Mucosa of stomach (tissue), 1 donor: ENCODE measurements around the gene EPG5.

Source experiments
- H3K27me3 ChIP-seq: one replicate; pipeline ENCODE4 v1.7.0; 2013; ENCODE audit warnings: mild to moderate bottlenecking, low read length; ENCODE audit not compliant: control insufficient read depth, insufficient read depth
- H3K36me3 ChIP-seq: one replicate; pipeline ENCODE4 v1.7.0; 2013; ENCODE audit warnings: low read length; ENCODE audit not compliant: control insufficient read depth, insufficient read depth
- H3K4me1 ChIP-seq: one replicate; pipeline ENCODE4 v1.7.0; 2013; ENCODE audit warnings: mild to moderate bottlenecking, low read length; ENCODE audit not compliant: control insufficient read depth, insufficient read depth
- H3K4me3 ChIP-seq: one replicate; pipeline ENCODE4 v1.7.0; 2013; ENCODE audit warnings: low read length
- H3K9ac ChIP-seq: one replicate; pipeline ENCODE4 v1.7.0; 2013; ENCODE audit warnings: mild to moderate bottlenecking, low read length, moderate library complexity
- H3K9me3 ChIP-seq: one replicate; pipeline ENCODE4 v1.7.0; 2013; ENCODE audit warnings: mild to moderate bottlenecking, low read length, moderate library complexity; ENCODE audit not compliant: control insufficient read depth
- donor health status: Pancreatic carcinoma.

EPG5 gene

DNA sequence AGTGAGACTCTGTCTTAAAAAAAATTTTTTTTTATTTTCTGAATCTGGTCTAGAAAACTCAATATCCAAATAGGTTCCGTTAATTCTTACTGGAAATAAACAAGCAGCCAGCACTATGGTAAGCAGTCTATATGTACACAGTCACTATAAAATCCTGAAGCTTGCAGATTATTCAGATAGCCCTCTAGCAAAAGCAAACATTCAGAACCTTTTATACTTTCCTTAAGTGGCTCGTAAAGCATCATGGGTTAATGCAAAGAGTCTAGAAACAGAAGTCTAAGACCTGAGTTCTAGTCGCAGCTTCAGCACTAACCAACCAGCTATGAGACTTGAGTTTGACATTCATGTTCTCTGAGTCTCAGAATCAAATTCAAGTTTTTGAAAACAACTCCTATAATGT is 89.7 kb downstream of the EPG5 start:
- Histone ChIP-seq H3K9ac (no peak overlapping the region), H3K27me3 (no peaks in the 10 kb centered on the region), H3K4me1 (no peaks in the 10 kb centered on the region), H3K4me3 (no peak overlapping the region), H3K9me3 (no peaks in the 10 kb centered on the region), H3K36me3 (no peaks in the 10 kb centered on the region)

DNA sequence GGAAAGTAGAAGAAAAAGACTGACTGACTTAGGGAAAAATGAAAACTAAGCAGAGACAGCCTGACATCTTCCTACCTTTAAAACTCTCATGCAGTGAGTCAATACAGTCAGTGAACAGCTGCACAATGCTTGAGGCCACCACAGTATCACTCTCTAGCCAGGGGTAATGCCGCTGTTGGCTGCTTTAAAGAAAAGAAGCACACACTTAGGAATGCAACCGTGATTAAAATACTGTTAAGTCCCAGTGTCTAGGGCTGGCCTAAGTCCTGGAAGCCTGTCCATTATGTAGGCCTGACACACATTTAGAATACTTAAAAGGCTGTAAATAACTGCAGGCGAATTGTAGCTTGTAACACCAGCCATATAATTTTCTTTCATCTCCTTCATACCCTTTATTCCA is 91.0 kb downstream of the EPG5 start:
- Histone ChIP-seq H3K9me3 (no peaks in the 10 kb centered on the region), H3K4me1 (no peaks in the 10 kb centered on the region), H3K9ac (no peak overlapping the region), H3K36me3 (no peaks in the 10 kb centered on the region), H3K27me3 (no peaks in the 10 kb centered on the region), H3K4me3 (no peak overlapping the region)

DNA sequence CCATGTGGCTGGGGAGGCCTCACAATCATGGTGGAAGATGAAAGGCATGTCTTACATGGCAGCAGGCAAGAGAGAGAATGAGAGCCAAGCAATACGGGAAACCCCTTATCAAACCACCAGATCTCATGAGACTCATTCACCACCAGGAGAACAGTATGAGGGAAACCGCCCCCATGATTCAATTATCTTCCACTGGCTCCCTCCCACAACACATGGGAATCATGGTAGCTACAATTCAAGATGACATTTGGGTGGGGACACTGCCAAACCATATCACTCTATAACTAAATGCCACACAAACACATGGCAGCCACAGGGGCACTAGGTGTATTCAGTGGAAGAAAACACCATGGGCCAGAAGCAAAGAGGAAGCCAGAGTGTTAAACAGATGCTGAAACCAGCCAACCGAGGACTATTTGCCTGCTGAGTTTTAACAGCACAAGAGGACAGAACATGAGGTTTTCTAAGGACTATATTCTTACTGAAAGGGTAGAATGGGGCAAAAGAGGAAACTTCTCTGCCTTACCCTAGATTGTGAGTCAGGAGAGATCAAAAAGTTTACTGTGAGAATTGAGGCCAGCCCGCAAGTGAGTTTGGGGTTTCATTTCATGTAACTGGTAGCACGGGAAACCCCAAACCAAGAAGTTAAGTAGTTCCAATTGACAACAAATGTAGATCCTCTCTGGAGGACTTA is 92.5 kb downstream of the EPG5 start:
- no peaks in the 10 kb centered on the region for H3K4me1 ChIP-seq
- H3K4me3 ChIP-seq: no peak overlapping the region
- no peak overlapping the region for H3K9ac ChIP-seq
- no peaks in the 10 kb centered on the region for H3K27me3 ChIP-seq
- H3K9me3 ChIP-seq: no peaks in the 10 kb centered on the region
- H3K36me3 ChIP-seq: no peaks in the 10 kb centered on the region

DNA sequence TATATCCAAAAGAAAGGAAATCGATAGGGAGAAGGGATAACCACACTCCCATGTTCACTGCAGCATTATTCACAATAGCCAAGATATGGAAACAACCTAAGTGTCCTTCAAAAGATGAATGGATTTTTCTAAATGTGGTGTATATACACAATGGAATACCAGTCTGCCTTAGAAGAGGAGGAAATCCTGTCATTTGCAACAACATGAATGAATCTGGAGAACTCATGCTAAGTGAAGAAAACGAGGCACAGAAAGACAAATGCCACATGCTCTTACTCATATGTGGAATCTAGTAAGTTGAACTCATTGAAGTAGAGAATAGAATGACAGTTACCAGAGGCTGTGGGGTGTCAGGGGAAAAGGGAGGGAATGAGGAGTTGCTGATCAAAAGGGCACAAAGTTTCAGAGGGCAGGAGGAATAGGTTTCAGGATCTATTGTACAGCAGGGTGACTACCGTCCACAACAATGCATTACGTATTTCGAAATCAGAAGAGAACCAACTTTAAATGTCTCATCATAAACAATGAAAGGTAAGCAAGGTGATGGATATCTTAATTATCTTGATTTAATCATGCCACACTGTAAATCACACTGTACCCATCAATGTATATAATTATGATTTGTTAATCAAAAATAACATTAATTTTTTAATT is 95.6 kb downstream of the EPG5 start:
- Histone ChIP-seq H3K4me1 (no peaks in the 10 kb centered on the region), H3K27me3 (no peaks in the 10 kb centered on the region), H3K9me3 (no peaks in the 10 kb centered on the region), H3K36me3 (peaks cover 3% of the 10 kb centered on the region), H3K9ac (no peak overlapping the region), H3K4me3 (no peak overlapping the region)

DNA sequence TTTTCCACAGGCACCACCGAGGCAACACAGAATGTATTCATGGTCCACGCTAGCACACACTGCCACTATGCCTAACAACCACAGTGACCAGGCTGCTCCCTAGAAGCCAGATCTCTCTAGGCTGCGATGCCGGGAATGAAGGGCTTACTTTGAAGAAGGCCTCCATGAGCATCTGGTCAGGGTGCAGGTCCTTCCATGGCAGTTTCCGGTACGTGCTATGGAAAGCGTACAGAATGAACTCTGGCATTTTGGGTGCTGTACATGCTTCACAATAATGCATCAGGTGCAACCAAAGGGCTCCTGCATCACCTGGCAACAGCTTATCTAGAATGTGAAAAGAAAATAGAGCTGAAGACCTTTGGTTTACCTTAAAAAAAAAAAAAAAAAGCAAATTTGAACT is 96.7 kb downstream of the EPG5 start:
- Histone ChIP-seq H3K27me3 (no peaks in the 10 kb centered on the region), H3K9ac (no peak overlapping the region), H3K4me1 (no peaks in the 10 kb centered on the region), H3K4me3 (no peak overlapping the region), H3K9me3 (no peaks in the 10 kb centered on the region), H3K36me3 (peaks cover 11% of the 10 kb centered on the region)

DNA sequence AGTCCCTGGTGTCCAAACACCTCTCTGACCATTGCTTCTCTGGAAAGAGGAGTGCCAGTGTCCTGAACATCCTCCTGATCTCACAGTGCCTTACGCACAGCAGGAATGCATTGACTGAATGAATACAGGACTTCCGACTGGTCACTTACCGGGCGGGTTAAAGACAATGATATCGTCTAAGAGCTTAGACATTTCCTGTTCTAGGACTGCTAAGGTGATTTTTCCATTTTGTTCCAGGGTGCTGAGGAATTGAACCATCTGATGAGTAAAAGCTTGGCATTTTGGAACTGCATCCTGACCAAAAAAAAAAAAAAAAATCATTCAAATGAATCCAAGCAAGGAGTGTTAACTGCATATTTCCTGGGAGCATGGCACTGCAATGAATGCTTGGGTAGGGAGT is 101.7 kb downstream of the EPG5 start:
- H3K9ac ChIP-seq: no peak overlapping the region
- H3K9me3 ChIP-seq: no peaks in the 10 kb centered on the region
- peaks cover 17% of the 10 kb centered on the region for H3K36me3 ChIP-seq
- H3K27me3 ChIP-seq: no peaks in the 10 kb centered on the region
- no peak overlapping the region for H3K4me3 ChIP-seq
- H3K4me1 ChIP-seq: no peaks in the 10 kb centered on the region

DNA sequence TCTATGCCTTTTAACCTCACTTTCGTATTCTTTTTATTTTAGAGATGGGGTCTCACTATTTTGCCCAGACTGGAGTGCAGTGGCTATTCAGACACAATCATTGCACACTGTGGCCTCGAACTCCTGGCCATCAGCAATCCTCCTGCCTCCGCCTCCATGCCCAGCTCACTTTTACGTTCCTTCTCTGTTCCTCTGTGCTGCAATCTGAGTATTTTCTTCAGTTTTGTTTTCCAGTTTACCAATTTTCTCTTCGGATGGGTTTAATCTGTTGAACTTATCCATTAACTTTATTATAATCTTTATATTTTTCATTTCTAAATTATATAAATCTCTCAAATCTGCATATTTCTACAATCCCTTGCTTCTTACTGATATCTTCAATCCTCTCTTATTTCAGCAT is 103.0 kb downstream of the EPG5 start:
- no peaks in the 10 kb centered on the region for H3K9me3 ChIP-seq
- peaks cover 17% of the 10 kb centered on the region for H3K36me3 ChIP-seq
- H3K4me1 ChIP-seq: no peaks in the 10 kb centered on the region
- no peak overlapping the region for H3K9ac ChIP-seq
- no peaks in the 10 kb centered on the region for H3K27me3 ChIP-seq
- no peak overlapping the region for H3K4me3 ChIP-seq

DNA sequence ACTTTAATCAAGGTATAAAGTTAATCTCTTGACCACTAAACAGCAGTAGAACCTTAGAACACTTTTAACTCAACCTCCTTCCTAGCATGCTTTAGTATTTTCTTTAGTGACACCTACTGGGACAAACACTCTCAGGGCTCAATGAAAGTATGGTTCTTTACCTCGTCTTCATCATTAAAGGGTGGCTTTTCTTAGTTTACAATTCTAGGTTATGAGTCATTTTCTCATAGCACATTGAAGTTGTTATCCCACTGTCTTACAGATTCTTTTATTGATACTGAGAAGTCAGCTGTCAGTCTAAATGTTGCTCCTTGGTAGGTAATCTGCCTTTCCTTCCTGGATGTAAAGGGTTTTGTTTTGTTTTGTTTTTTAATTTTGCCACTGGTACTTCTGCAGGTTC is 103.7 kb downstream of the EPG5 start:
- H3K9me3 ChIP-seq: no peaks in the 10 kb centered on the region
- H3K4me1 ChIP-seq: no peaks in the 10 kb centered on the region
- H3K27me3 ChIP-seq: no peaks in the 10 kb centered on the region
- peaks cover 17% of the 10 kb centered on the region for H3K36me3 ChIP-seq
- H3K9ac ChIP-seq: no peak overlapping the region
- H3K4me3 ChIP-seq: no peak overlapping the region

DNA sequence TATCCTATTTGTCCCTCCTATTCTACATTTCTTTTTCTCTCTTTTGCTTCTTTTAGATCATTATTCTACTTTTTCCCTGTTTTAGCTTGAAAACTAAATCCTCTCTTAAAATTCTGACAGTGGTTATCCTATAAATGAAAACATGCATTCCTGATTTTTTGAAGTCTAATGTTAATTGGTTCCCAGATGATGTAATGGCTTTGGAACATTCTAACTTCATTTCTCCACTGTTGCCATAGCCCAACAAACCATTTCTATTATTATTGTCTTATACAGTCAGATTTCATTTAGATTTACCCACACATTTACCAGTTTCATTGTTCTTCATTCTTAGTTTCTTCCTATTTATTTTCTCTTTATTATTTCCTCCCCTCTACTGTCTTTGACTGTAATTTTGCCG is 105.2 kb downstream of the EPG5 start:
- Histone ChIP-seq H3K9ac (no peak overlapping the region), H3K27me3 (no peaks in the 10 kb centered on the region), H3K4me3 (no peak overlapping the region), H3K36me3 (peaks cover 23% of the 10 kb centered on the region), H3K9me3 (no peaks in the 10 kb centered on the region), H3K4me1 (no peaks in the 10 kb centered on the region)

DNA sequence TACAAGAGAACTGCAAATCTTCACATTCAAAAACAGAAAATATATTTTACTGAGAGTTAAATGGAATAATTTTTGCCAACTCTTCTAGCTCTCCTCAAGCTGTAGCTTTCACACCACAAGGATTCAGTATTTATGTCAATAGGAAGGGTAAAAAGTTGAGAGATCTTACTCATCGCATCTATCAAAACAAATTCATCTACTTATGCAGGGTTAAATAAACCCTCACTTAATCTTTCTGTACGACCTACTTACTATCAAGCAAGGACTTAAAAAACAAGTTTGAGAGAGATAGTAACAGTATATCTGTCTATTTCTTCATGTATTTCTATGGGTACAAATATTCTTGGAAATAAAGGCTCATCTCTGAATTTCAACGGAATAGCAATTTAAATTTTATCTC is 106.2 kb downstream of the EPG5 start:
- H3K27me3 ChIP-seq: no peaks in the 10 kb centered on the region
- no peak overlapping the region for H3K9ac ChIP-seq
- H3K4me1 ChIP-seq: no peaks in the 10 kb centered on the region
- no peaks in the 10 kb centered on the region for H3K9me3 ChIP-seq
- H3K36me3 ChIP-seq: peaks cover 15% of the 10 kb centered on the region
- no peak overlapping the region for H3K4me3 ChIP-seq

DNA sequence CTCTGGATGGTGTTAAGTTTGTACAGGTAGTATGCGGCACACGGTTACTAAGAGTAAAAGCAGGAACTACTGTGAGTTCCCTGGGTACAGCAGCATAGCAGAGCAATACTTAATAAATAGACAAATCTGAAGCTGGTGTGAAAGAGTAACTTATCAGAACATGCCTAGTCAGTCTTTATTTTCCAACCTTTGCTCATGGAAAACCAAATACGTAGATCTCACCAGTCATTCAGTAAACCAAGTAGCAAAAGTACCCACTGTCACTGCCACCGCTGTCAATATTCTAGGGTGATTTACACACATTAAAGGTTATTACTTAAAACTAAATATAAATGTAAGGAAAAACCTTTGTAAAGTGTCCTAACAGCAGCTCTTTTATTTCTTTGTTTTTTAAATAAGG is 106.6 kb downstream of the EPG5 start:
- Histone ChIP-seq H3K4me1 (no peaks in the 10 kb centered on the region), H3K36me3 (peaks cover 12% of the 10 kb centered on the region), H3K9ac (no peak overlapping the region), H3K27me3 (no peaks in the 10 kb centered on the region), H3K4me3 (no peak overlapping the region), H3K9me3 (no peaks in the 10 kb centered on the region)

DNA sequence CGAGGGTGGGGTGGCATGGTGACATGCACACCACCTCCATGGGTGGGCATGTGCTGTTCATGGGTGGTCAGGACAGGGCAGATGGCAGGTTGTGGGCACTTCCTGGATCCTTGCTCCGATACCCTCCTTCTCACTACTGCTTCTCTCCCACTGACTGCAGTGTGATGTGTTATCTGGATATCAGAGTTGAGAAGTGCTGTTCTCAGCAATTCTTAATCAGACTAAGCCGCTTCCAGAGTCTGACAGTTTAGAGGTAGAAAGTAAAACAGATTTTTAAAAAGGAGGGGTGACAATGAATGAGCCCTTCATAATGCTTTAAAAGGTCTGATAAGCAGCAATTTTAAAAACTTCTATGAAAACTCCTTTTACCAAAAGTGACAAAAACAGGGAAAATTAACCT is 107.8 kb downstream of the EPG5 start:
- Histone ChIP-seq H3K27me3 (no peaks in the 10 kb centered on the region), H3K36me3 (peaks cover 7% of the 10 kb centered on the region), H3K4me1 (no peaks in the 10 kb centered on the region), H3K9ac (no peak overlapping the region), H3K9me3 (no peaks in the 10 kb centered on the region), H3K4me3 (no peak overlapping the region)
